HCT116 (cell line): ENCODE results near the gene GSAP. TPM values are rescaled to one million over a fixed set of nuclear protein-coding genes. Genes with fewer than 3 reads are reported as not detected.

ENCODE experiments used
- ATAC-seq: fragments of 200-7000 bp; cut with Tn5 transposase; 2 replicates; pipeline ENCODE4 v1.9.1; 2020; ENCODE audit warnings: mild to moderate bottlenecking, moderate library complexity
- BruUV-seq: library from RNA; stranded (reverse); fragments of 400-500 nt; replicated peaks from 2 replicates; lab custom pipeline; 2021; lab: Mats Ljungman, UMichigan
- CTCF ChIA-PET: fragments of 300-600 bp; sonication (Branson Sonifier 250); formaldehyde crosslinking; loops from one replicate; lab custom pipeline; 2021; ENCODE audit warnings: antibody characterized with exemption; lab: Charles Lee
- POLR2A ChIA-PET: fragments of 300-600, 350-600 bp; sonication (Branson Sonifier 250); formaldehyde crosslinking; loops from one replicate; lab custom pipeline; 2021; ENCODE audit warnings: antibody characterized with exemption; lab: Charles Lee
- RAD21 ChIA-PET, 2 experiments: fragments of 300-600 bp; sonication (Branson Sonifier 250); formaldehyde crosslinking; loops; one replicate each; lab custom pipeline; 2023; ENCODE audit warnings: low total read pairs in 2 of 2; ENCODE audit not compliant: uncharacterized antibody in 2 of 2, unreplicated experiment in 2 of 2, low non-redundant PET in 1 of 2; lab: Charles Lee
- DNase-seq: peaks from one replicate; pipeline ENCODE4 v3.0.0-alpha.2; 2010; ENCODE audit warnings: low read depth, low spot score
- H2AFZ ChIP-seq: fragments of 200-600 bp; shearing (Covaris generic), sonication (generic); 2 replicates; pipeline ENCODE4 v1.6.1; 2017; ENCODE audit warnings: low read depth, mixed run types, mixed read lengths, antibody characterized with exemption, low read length; ENCODE audit not compliant: poor library complexity, severe bottlenecking
- H3K27ac ChIP-seq: 2 replicates; pipeline ENCODE4 v1.5.1; 2012; ENCODE audit warnings: low read depth, low read length
- H3K27me3 ChIP-seq: fragments of 200-600 bp; sonication (generic); 2 replicates; pipeline ENCODE4 v1.6.1; 2016; ENCODE audit warnings: mixed run types, low read length, mixed read lengths; ENCODE audit not compliant: insufficient read depth
- H3K36me3 ChIP-seq, 2 experiments: fragments of 200-500 bp in 1 of 2; fragments of 200-600 bp in 1 of 2; sonication (Bioruptor generic) in 1 of 2; sonication (generic) in 1 of 2; 2 replicates each; pipeline versions ENCODE4 v1.5.1 to v1.6.1; 2014 to 2016; ENCODE audit warnings: low read length in 2 of 2, inconsistent platforms in 1 of 2, mixed read lengths in 1 of 2, mixed run types in 1 of 2; ENCODE audit not compliant: insufficient read depth in 2 of 2, control insufficient read depth in 1 of 2
- H3K4me1 ChIP-seq, 2 experiments: fragments of 200-600 bp in 1 of 2; sonication (generic) in 1 of 2; 2 replicates each; pipeline versions ENCODE4 v1.5.1 to v1.6.1; 2012 to 2017; ENCODE audit warnings: low read length in 2 of 2, inconsistent platforms in 1 of 2, mild to moderate bottlenecking in 1 of 2, mixed read lengths in 1 of 2, mixed run types in 1 of 2, moderate library complexity in 1 of 2; ENCODE audit not compliant: insufficient read depth in 2 of 2, control insufficient read depth in 1 of 2
- H3K4me2 ChIP-seq: fragments of 200-600 bp; sonication (generic); 2 replicates; pipeline ENCODE4 v1.6.1; 2017; ENCODE audit warnings: mixed run types, low read length, mixed read lengths
- H3K4me3 ChIP-seq, 2 experiments: fragments of 200-600 bp in 1 of 2; sonication (generic) in 1 of 2; replicated peaks in 1 of 2; 2 replicates each; pipeline ENCODE4 v1.5.1; 2011 to 2016; ENCODE audit warnings: low read length in 2 of 2, control low read depth in 1 of 2, low read depth in 1 of 2, mild to moderate bottlenecking in 1 of 2, mixed read lengths in 1 of 2, mixed run types in 1 of 2
- H3K79me2 ChIP-seq: fragments of 200-600 bp; sonication (generic); 2 replicates; pipeline ENCODE4 v1.6.1; 2017; ENCODE audit warnings: mild to moderate bottlenecking, mixed run types, low read length, moderate library complexity, mixed read lengths; ENCODE audit not compliant: insufficient read depth
- H3K9ac ChIP-seq: fragments of 200-600 bp; sonication (generic); 2 replicates; pipeline ENCODE4 v1.6.1; 2016; ENCODE audit warnings: low read length, mixed read lengths
- H3K9me2 ChIP-seq: fragments of 200-600 bp; sonication (generic), shearing (Covaris generic); 2 replicates; pipeline ENCODE4 v1.6.1; 2017; ENCODE audit warnings: mixed run types, mild to moderate bottlenecking, moderate library complexity; ENCODE audit not compliant: insufficient read depth
- H3K9me3 ChIP-seq, 2 experiments: fragments of 200-500 bp in 1 of 2; fragments of 200-600 bp in 1 of 2; sonication (Bioruptor generic) in 1 of 2; sonication (generic) in 1 of 2; 2 replicates each; pipeline ENCODE4 v1.6.1; 2014 to 2017; ENCODE audit warnings: low read length in 2 of 2, mixed read lengths in 2 of 2, inconsistent platforms in 1 of 2, low read depth in 1 of 2, mild to moderate bottlenecking in 1 of 2, mixed run types in 1 of 2, moderate library complexity in 1 of 2; ENCODE audit not compliant: control insufficient read depth in 1 of 2, insufficient read depth in 1 of 2
- H4K20me1 ChIP-seq: fragments of 200-600 bp; sonication (generic), shearing (Covaris generic); 2 replicates; pipeline ENCODE4 v1.6.1; 2017; ENCODE audit warnings: mixed run types, mild to moderate bottlenecking, moderate library complexity; ENCODE audit not compliant: insufficient read depth
- CEBPB ChIP-seq: IDR thresholded peaks from 2 replicates; pipeline ENCODE4 v1.6.1; 2012; ENCODE audit warnings: low read depth
- CTCF ChIP-seq, 3 experiments: fragments of 200-600 bp in 1 of 3; sonication (generic) in 1 of 3; IDR thresholded peaks in 2 of 3; conservative IDR thresholded peaks in 1 of 3; 2 replicates each; pipeline ENCODE4 v1.5.1; 2012 to 2017; ENCODE audit warnings: low read depth in 2 of 3, low read length in 2 of 3, antibody characterized with exemption in 1 of 3, borderline replicate concordance in 1 of 3, control low read depth in 1 of 3, mild to moderate bottlenecking in 1 of 3, mixed read lengths in 1 of 3, mixed run types in 1 of 3, moderate library complexity in 1 of 3; ENCODE audit not compliant: insufficient read depth in 1 of 3
- EGR1 ChIP-seq: IDR thresholded peaks from 2 replicates; pipeline ENCODE4 v1.6.1; 2012; ENCODE audit warnings: low read depth
- ELF1 ChIP-seq: IDR thresholded peaks from 2 replicates; pipeline ENCODE4 v1.6.1; 2012; ENCODE audit warnings: low read depth, borderline replicate concordance
- EZH2phosphoT487 ChIP-seq: fragments of 200-600 bp; IDR thresholded peaks from 2 replicates; pipeline ENCODE4 v1.6.1; 2018; ENCODE audit warnings: antibody characterized with exemption, borderline replicate concordance
- FOSL1 ChIP-seq: IDR thresholded peaks from 2 replicates; pipeline ENCODE4 v1.6.1; 2012; ENCODE audit warnings: low read depth
- JUND ChIP-seq: IDR thresholded peaks from 2 replicates; pipeline ENCODE4 v1.6.1; 2012
- MAX ChIP-seq: IDR thresholded peaks from 2 replicates; pipeline ENCODE4 v1.6.1; 2012
- POLR2A ChIP-seq: IDR thresholded peaks from 2 replicates; pipeline ENCODE4 v1.7.0; 2011; ENCODE audit warnings: borderline replicate concordance; ENCODE audit not compliant: insufficient read depth, insufficient read length; ENCODE audit errors: extremely low read depth
- RAD21 ChIP-seq: IDR thresholded peaks from 2 replicates; pipeline ENCODE4 v1.6.1; 2012; ENCODE audit warnings: low read depth, mild to moderate bottlenecking
- SIN3A ChIP-seq: IDR thresholded peaks from 2 replicates; pipeline ENCODE4 v1.6.1; 2012; ENCODE audit warnings: low read depth
- SP1 ChIP-seq: IDR thresholded peaks from 2 replicates; pipeline ENCODE4 v1.6.1; 2012; ENCODE audit warnings: low read depth
- SRF ChIP-seq: IDR thresholded peaks from 2 replicates; pipeline ENCODE4 v1.6.1; 2012; ENCODE audit warnings: low read depth
- ZBTB33 ChIP-seq: IDR thresholded peaks from 2 replicates; pipeline ENCODE4 v1.6.1; 2011; ENCODE audit warnings: mild to moderate bottlenecking, low read length, moderate library complexity; ENCODE audit not compliant: insufficient replicate concordance; ENCODE audit errors: extremely low read depth
- ZFX ChIP-seq: fragments of 450-650 bp; IDR thresholded peaks from 2 replicates; pipeline ENCODE4 v1.6.1; 2017
- intact Hi-C: fragments of 100-400 bp; cut with micrococcal nuclease; formaldehyde crosslinking; loops from 2 replicates; pipeline ENCODE4 v1.10.0; 2022
- total RNA-seq: library from RNA; stranded (reverse); gene quantifications from one replicate; pipeline ENCODE4 v1.2.1, GENCODE V29; 2021; ENCODE audit not compliant: unreplicated experiment

Gene GSAP
- total RNA-seq, 1 experiment from 2014 or later = not detected

- intact Hi-C loops = no loop called here
- Histone ChIP-seq H3K27me3 (no peaks in the 10 kb centered on the region), H3K36me3 (no peaks in the 10 kb centered on the region), H3K79me2 (no peaks in the 10 kb centered on the region), H3K27ac (no peak overlapping the region), H3K4me1 (no peaks in the 10 kb centered on the region), H3K9ac (no peak overlapping the region), H3K4me2 (no peak overlapping the region), H3K4me3 (no peak overlapping the region), H4K20me1 (no peaks in the 10 kb centered on the region), H3K9me2 (no peaks in the 10 kb centered on the region), H2AFZ (no peak overlapping the region), H3K9me3 (no peaks in the 10 kb centered on the region)
- no peak for DNase-seq
- POLR2A ChIA-PET = no interaction called here
- TF ChIP-seq CEBPB (no peak), SP1 (no peak), ZBTB33 (no peak), EZH2phosphoT487 (no peak), MAX (no peak), JUND (no peak), FOSL1 (no peak), EGR1 (no peak), RAD21 (no peak), SIN3A (no peak), ELF1 (no peak), ZFX (no peak), CTCF (IDR thresholded peaks at IDR 0.05 in 2 of 3, conservative IDR thresholded peaks at IDR 0.05 in 1 of 3; ENCODE audit: borderline replicate concordance in 1 of 3, insufficient read depth in 1 of 3, low read depth in 2 of 3, low read length in 2 of 3) (no peak), POLR2A (no peak), SRF (no peak)
- RAD21 ChIA-PET = no interaction called here
- BruUV-seq = no TSS peak
- CTCF ChIA-PET = no interaction called here
- no peak for ATAC-seq
These were observed 64.6 kb downstream of the GSAP start for GRCh38 chr7:77351539-77352004.
